Chondrocyte (in vitro differentiated cells): Measurements from ENCODE around the gene GLI2. TPM values are rescaled to one million over a fixed set of nuclear protein-coding genes. Genes with fewer than 3 reads are reported as not detected.

Experiments used
- DNase-seq: peaks from one replicate; pipeline ENCODE4 v3.0.0; 2021; ENCODE audit warnings: mixed read lengths, low spot score
- H3K27ac Mint-ChIP-seq: one replicate; pipeline ENCODE4 v1.8.0; 2021; ENCODE audit warnings: mild to moderate bottlenecking, moderate library complexity, mixed read lengths; ENCODE audit not compliant: unreplicated experiment
- H3K27me3 Mint-ChIP-seq: 2 replicates; pipeline ENCODE4 v1.8.0; 2021; ENCODE audit warnings: low read depth, mixed read lengths
- H3K36me3 Mint-ChIP-seq: 2 replicates; pipeline ENCODE4 v1.8.0; 2021; ENCODE audit warnings: low read depth, mixed read lengths
- H3K4me1 Mint-ChIP-seq: 2 replicates; pipeline ENCODE4 v1.8.0; 2021; ENCODE audit warnings: low read depth, mild to moderate bottlenecking, mixed read lengths
- H3K4me3 Mint-ChIP-seq: one replicate; pipeline ENCODE4 v1.8.0; 2021; ENCODE audit warnings: mild to moderate bottlenecking, moderate library complexity, mixed read lengths; ENCODE audit not compliant: unreplicated experiment
- H3K9me3 Mint-ChIP-seq: 2 replicates; pipeline ENCODE4 v1.8.0; 2021; ENCODE audit warnings: low read depth, mixed read lengths
- total RNA-seq: library from RNA; stranded (reverse); gene quantifications from 3 replicates; pipeline ENCODE4 v1.2.1, GENCODE V29; 2021
- TF ChIP-seq, protein P1 (sequence below): fragments of 200-600 bp; sonication (generic); IDR thresholded peaks from 2 replicates; pipeline ENCODE4 v1.5.0; 2021; ENCODE audit warnings: antibody characterized with exemption, mild to moderate bottlenecking, moderate library complexity

GLI2 gene
- total RNA-seq, 1 donor from 2014 or later, result 36.0 TPM

DNA sequence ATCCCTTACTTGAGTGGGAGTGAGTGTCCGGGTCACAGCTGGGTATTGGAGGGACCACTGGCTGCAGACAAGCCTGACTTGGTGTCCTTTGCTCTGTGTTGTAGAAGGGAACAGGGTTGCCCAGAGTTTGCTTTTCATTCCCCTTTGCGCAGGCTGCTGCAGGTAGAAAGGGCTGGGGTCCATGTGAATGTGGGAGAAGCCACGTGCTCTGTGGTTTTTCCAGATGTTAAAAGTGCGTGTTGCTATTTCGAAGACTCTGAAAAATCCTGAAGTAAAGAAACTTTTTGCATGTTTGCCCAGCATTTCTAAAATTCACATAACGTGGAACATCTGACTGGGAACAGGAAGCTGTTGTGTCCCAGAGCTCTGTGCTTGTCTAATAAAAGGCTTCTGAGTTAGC is 28.8 kb downstream of the GLI2 start:
- TF ChIP-seq, protein P1, sequence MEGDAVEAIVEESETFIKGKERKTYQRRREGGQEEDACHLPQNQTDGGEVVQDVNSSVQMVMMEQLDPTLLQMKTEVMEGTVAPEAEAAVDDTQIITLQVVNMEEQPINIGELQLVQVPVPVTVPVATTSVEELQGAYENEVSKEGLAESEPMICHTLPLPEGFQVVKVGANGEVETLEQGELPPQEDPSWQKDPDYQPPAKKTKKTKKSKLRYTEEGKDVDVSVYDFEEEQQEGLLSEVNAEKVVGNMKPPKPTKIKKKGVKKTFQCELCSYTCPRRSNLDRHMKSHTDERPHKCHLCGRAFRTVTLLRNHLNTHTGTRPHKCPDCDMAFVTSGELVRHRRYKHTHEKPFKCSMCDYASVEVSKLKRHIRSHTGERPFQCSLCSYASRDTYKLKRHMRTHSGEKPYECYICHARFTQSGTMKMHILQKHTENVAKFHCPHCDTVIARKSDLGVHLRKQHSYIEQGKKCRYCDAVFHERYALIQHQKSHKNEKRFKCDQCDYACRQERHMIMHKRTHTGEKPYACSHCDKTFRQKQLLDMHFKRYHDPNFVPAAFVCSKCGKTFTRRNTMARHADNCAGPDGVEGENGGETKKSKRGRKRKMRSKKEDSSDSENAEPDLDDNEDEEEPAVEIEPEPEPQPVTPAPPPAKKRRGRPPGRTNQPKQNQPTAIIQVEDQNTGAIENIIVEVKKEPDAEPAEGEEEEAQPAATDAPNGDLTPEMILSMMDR, result no peak
- Mint-ChIP-seq H3K9me3 (no peaks in the 10 kb centered on the region), H3K36me3 (no peaks in the 10 kb centered on the region), H3K4me1 (peaks cover 89% of the 10 kb centered on the region), H3K4me3 (no peak overlapping the region), H3K27me3 (no peaks in the 10 kb centered on the region), H3K27ac (peak overlapping the region; percentile 94)
- no peak for DNase-seq

DNA sequence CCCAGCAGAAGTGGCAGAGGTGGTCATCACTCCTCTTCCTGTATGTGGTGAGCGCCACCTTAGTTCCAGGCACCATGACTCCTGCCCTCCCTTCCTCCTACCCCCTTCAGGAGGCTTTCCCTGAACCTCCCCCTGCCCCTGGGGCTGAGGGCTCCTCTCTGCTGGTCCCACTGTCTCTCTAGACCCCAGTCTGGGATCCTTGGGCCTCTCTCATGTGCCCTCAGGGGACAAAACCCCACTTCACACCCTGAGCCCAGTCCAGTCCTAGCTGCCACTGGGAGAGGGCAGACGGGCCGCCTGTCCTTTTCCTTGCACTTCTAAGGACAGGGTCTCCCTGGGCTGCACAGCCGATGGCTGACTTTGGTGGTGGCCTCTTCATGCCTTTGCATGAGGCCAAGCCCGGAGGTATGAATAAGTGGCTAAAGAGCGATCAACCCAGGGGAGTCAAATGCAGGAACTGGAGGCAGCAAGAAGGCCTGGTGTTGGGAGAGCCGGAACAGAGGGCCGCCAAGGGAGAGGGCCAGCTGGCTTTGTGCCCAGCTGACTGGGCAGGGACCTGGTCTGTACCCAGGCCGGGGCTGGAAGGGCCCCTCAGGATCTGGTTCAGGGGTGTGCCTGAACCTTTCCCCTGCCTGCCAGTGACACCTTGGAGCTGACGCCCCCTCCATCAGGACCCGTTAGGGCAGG is 29.5 kb downstream of the GLI2 start:
- H3K4me3 Mint-ChIP-seq, result peak overlapping the region; percentile 57
- H3K27ac Mint-ChIP-seq, result peak overlapping the region; percentile 94
- peaks cover 89% of the 10 kb centered on the region for H3K4me1 Mint-ChIP-seq
- TF ChIP-seq, protein P1, result no peak
- no peaks in the 10 kb centered on the region for H3K36me3 Mint-ChIP-seq
- H3K27me3 Mint-ChIP-seq, result no peaks in the 10 kb centered on the region
- DNase-seq, result peak; percentile 79
- no peaks in the 10 kb centered on the region for H3K9me3 Mint-ChIP-seq

DNA sequence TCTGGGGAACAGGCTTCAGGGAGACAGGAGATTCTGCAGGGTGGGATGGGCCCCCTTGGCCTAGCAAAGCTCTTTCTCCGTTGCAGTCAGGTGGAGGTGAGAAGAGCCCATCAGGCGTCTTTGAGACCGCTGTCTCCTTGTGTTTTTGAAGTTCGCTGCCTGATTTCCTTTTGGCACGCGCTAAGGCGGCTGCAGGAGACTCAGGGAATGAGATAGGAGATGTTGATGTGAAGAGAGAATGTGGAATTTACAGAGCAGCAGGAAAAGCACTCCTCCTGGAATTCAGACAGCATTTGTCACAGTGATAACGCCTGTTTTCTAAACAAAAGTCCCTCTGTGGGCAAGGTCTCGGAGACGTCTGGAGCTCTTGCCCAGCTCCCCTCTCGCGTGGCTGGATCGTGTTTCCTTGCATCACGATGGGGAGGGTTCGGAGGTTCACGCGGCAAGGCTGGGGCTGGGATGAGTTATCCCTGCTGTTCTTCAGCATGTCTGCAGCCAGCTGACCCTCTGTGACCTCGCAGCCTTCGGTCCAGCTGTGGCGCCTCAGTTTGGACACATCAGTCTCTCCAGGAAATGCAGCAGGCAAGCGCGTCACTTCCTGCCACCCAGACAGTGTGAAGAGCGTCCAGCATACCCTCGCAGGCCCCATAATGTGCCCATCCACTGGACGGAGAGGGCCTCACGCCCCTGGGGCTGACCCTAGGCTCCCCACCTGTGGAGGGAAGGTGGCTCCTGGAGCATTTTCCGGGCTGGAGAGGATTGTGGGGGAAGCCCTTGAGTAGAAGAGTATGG is 30.2 kb downstream of the GLI2 start:
- no peaks in the 10 kb centered on the region for H3K9me3 Mint-ChIP-seq
- peak; percentile 94 for DNase-seq
- H3K4me1 Mint-ChIP-seq, result peaks cover 89% of the 10 kb centered on the region
- H3K27me3 Mint-ChIP-seq, result no peaks in the 10 kb centered on the region
- no peaks in the 10 kb centered on the region for H3K36me3 Mint-ChIP-seq
- TF ChIP-seq, protein P1, result no peak
- H3K4me3 Mint-ChIP-seq, result peak overlapping the region; percentile 57
- peak overlapping the region; percentile 94 for H3K27ac Mint-ChIP-seq

DNA sequence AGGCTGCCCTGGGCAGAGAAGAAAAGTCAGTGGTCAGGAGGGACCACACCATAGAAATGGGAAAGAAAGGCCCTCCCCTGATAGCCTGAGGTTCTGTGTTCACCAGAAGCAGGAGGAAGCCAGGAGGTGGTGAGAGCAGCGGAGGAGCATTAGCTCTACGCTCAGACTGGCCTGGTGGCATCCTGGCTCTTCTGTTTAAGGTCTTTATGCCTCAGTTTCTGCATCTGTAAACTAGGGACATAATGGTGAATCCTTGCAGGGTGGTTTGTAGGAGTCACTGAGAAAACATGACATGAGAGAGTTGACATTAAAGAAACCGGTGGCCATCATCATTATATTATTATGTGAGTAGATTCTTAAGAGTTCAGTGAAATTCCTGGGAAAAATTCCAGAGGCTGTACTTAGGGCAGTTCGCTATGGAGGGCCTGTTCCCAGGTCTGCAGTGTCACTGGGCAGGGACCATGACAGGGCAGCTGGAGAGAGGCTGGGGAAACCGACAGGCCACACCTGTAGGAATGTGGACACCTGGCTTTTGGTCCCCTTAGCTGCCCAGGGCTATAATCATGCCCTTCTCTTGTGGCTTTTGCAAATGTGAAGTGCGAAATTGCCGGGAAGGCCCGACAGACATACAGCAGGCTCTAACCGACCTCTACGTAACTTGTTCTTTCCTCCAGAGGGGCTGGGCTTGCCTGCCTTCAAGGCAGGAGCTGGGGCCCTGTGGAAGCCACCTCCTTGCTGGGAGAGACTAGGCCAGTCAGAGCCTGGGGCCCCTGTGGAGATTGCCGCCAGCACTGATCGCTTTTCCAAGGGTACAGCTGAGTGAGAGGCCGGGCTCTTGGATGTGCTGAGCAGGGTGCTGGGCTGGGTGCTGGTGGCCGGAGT is 31.0 kb downstream of the GLI2 start:
- Mint-ChIP-seq H3K36me3 (no peaks in the 10 kb centered on the region), H3K27me3 (no peaks in the 10 kb centered on the region), H3K27ac (peak overlapping the region; percentile 94), H3K4me3 (no peak overlapping the region), H3K9me3 (no peaks in the 10 kb centered on the region), H3K4me1 (peaks cover 89% of the 10 kb centered on the region)
- TF ChIP-seq, protein P1, result no peak
- peak; percentile 90 for DNase-seq
